ENCODE measurements around the gene SYPL2.

- TF ChIP-seq CTCF (IDR thresholded peaks at IDR 0.05) (no peak), POLR2A (IDR thresholded peaks at IDR 0.05) (no peak), POLR2AphosphoS5 (IDR thresholded peaks at IDR 0.05; ENCODE audit: insufficient read depth in 1 of 2, low read depth in 1 of 2) (no peak)
These were observed 12.5 kb downstream of the SYPL2 start for GRCh38 chr1:109478806-109479205.
